GM18505 (cell line): ENCODE measurements around the gene C22orf15.
A peak's percentile ranks its signal among the peaks of the same experiment; 100 is the strongest.

ENCODE experiments used
- ATAC-seq: cut with Tn5 transposase; IDR thresholded peaks from one replicate; pipeline ENCODE4 v1.9.1; 2021; ENCODE audit not compliant: unreplicated experiment
- POLR2A ChIP-seq: IDR thresholded peaks from 4 replicates; pipeline ENCODE4 v1.6.1; 2011; ENCODE audit warnings: borderline replicate concordance; ENCODE audit not compliant: insufficient read depth, insufficient read length; ENCODE audit errors: extremely low read depth

Gene C22orf15

DNA sequence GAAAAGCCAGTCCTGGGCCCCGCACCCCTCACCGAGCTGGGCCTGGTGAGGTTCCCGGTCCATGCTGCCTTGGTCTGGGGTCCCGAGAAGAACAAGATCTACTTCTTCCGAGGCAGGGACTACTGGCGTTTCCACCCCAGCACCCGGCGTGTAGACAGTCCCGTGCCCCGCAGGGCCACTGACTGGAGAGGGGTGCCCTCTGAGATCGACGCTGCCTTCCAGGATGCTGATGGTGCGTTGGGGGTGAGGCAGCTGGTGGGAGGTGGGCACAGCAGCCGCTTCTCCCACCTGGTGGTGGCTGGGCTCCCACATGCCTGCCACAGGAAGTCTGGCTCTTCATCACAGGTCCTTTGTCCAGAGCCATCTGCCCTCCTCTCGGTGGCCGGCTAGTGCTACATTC is 19.5 kb downstream of the C22orf15 start:
- ATAC-seq, result no peak
- TF ChIP-seq POLR2A, result no peak

DNA sequence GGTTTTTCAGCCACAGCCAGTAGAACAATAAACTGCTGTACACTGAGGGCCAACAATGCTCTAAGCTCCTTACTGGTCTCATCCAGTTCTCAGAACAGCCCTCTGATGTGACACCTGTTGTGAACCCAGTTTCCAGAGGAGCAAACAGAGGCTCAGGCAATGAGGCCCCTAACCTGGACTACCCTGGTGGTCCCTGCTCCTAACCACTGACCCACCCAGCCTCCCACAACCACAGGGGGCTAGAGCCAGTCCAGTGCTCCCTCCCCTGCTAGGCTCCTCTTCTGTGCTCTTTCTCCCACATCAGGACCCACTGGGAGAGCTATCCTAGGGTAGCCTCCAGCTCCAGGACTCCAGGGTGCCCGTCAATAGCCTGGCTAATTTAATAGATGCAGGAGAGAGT is 19.9 kb downstream of the C22orf15 start:
- no peak for ATAC-seq

DNA sequence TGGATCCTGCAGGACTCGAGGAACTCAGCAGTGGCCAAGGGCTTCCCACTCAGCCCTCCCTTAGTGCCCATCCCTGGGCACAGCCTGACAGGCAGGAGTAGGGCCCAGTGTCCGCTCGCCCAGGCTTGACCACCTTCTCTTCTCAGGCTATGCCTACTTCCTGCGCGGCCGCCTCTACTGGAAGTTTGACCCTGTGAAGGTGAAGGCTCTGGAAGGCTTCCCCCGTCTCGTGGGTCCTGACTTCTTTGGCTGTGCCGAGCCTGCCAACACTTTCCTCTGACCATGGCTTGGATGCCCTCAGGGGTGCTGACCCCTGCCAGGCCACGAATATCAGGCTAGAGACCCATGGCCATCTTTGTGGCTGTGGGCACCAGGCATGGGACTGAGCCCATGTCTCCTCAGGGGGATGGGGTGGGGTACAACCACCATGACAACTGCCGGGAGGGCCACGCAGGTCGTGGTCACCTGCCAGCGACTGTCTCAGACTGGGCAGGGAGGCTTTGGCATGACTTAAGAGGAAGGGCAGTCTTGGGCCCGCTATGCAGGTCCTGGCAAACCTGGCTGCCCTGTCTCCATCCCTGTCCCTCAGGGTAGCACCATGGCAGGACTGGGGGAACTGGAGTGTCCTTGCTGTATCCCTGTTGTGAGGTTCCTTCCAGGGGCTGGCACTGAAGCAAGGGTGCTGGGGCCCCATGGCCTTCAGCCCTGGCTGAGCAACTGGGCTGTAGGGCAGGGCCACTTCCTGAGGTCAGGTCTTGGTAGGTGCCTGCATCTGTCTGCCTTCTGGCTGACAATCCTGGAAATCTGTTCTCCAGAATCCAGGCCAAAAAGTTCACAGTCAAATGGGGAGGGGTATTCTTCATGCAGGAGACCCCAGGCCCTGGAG is 20.7 kb downstream of the C22orf15 start:
- no peak for TF ChIP-seq POLR2A
- no peak for ATAC-seq

More for the DNA sequence above, 19.9 kb downstream of the C22orf15 start:
- TF ChIP-seq POLR2A, result no peak

DNA sequence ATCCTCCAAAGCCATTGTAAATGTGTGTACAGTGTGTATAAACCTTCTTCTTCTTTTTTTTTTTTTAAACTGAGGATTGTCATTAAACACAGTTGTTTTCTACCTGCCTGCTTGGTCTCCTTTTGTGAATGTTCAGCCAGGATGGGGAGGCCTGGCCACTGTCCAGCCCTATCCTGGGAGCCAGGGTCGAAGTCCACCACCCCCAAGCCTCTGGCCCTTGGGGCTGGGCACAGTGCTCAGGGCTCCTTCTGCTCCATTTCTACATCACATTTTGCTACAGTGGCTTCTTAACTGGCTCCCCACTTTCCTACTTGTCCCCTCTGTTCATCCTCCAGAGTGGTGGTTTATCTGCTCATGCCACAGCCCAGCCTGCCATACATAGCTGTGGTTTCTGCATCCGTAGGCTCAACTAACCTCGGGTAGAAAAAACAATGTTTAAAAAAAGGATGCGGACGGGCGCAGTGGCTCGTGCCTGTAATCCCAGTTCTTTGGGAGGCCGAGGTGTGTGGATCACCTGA is 21.5 kb downstream of the C22orf15 start:
- no peak for TF ChIP-seq POLR2A
- ATAC-seq, result no peak

DNA sequence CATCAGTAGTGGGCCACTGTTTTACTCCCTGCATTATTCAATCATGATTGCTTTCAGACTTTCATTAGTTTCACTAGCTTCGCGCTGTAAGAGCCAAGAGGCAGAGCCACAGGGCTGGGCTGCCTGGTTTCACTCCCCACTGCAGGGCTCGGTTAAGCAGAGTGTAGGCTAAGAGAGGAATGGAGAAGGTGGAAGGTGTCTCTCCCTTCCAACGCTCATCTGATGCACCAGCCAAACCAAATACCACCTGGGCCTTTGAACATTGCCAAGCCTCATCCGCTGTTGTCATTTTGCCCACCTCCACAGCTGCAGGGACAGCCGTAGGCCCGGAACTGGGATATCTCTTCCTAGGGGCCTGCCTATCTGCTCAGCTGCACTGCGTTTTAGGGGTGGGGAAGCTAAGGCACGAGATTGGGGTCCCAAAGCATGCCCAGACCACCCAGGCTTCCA is 23.5 kb downstream of the C22orf15 start:
- ATAC-seq, result no peak
- TF ChIP-seq POLR2A, result no peak

DNA sequence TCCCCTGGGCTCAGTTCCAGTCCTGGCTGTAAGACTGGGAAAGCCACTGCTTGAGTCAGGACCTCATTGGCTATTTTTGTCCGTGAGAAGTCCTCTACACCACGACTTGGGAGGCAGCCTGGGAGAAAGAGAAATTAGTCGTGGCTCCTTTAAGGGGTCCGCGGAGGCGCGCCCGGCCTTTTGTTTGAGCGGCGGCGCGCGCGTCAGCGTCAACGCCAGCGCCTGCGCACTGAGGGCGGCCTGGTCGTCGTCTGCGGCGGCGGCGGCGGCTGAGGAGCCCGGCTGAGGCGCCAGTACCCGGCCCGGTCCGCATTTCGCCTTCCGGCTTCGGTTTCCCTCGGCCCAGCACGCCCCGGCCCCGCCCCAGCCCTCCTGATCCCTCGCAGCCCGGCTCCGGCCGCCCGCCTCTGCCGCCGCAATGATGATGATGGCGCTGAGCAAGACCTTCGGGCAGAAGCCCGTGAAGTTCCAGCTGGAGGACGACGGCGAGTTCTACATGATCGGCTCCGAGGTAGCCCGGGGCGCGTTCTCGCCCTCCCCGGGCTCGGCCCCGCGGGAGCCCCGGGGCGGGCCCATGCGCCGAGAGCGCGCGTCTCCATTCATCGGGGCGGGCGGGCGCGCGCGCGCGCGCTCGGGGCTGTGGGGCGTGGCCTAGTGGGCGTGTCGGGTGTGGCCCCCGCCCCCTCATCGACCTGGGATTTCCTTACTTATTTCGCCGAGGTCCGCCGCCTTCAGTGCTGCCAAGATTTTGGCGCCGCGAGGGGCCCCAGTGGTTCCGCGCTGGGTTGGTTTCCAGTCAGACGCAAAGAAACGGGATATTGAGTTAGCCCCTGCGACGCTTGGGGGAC is 24.2 kb downstream of the C22orf15 start, which contains the start of gene SMARCB1:
Gene SMARCB1 (plus strand): TSS at position 215 of the 848 bp plus-strand sequence. CDS start 204 bp downstream, at position 419.
- peak; percentile 67 for ATAC-seq
- peak; percentile 70 for TF ChIP-seq POLR2A

DNA sequence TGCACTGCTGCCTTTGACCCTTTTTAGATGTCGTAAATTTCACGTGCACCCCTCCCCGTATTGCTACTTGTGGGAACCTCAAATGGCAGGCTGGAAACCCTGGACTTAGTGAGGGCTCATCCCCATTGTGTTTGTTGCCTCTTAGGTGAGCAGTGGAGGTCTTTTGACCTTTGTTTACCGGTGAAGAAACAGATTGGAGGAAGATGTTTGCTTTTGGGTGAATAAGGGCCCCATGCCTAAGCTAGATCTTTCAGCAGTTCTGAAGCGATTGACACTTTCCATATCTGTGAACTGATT is 24.8 kb downstream of the C22orf15 start:
- ATAC-seq, result no peak

DNA sequence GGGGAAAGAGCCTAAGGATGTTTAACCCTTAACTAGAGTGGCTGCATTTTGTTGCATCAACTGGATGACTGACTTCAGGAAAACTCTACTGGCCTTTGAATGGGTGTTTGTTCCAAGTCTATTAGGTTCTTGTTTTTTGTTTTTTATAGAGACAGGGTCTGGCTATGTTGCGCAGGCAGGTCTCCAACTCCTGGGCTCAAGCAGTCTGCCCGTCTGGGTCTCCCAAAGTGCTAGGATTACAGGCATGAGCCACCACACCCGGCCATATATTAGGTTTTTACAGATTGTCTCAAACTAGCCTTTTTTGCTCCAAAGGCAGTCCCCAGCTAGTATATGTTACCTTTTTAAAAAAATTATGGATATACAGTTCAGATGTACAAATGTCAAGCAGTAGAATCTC is 25.1 kb downstream of the C22orf15 start:
- no peak for TF ChIP-seq POLR2A
- ATAC-seq, result no peak

More for the DNA sequence above, 24.8 kb downstream of the C22orf15 start:
- no peak for TF ChIP-seq POLR2A

DNA sequence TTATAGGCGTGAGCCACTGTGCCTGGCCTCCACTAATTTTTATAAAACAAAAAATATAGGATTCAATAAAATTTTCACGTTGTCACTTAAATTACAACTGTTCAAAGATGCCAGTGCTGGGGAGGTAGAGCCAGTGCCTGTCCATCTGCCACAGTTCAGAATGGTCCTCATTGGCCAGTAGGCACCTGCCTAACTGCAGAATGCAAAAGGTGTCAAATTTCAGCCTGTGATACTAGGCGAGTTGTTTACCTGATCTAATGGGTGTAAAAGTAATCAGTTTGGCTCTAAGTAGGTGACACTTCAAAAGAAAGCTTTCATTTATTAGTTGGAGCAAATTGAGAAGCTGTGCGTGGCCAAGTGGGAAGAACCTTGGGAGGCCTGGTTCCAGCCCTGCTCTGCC is 26.3 kb downstream of the C22orf15 start:
- no peak for ATAC-seq
- TF ChIP-seq POLR2A, result no peak

DNA sequence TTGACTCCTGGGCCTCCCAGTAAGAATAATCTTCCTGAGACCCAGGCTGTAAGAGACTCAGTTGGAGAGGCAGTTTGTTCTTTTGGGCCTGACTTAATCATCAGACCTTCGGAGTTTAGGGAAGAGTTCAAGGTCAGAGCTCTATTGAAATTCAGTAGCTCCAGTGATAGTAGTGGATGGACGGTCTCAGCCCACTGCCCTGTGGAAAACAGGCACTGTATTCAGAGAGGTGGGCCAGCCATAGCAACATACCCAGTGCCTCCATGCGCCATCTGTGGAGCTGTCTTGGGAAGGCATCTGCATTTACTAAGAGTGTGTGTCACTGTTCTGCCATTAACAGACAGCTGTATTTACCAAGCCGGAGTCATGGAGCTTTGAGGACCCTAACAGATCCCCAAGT is 26.8 kb downstream of the C22orf15 start:
- no peak for ATAC-seq
- TF ChIP-seq POLR2A, result no peak

DNA sequence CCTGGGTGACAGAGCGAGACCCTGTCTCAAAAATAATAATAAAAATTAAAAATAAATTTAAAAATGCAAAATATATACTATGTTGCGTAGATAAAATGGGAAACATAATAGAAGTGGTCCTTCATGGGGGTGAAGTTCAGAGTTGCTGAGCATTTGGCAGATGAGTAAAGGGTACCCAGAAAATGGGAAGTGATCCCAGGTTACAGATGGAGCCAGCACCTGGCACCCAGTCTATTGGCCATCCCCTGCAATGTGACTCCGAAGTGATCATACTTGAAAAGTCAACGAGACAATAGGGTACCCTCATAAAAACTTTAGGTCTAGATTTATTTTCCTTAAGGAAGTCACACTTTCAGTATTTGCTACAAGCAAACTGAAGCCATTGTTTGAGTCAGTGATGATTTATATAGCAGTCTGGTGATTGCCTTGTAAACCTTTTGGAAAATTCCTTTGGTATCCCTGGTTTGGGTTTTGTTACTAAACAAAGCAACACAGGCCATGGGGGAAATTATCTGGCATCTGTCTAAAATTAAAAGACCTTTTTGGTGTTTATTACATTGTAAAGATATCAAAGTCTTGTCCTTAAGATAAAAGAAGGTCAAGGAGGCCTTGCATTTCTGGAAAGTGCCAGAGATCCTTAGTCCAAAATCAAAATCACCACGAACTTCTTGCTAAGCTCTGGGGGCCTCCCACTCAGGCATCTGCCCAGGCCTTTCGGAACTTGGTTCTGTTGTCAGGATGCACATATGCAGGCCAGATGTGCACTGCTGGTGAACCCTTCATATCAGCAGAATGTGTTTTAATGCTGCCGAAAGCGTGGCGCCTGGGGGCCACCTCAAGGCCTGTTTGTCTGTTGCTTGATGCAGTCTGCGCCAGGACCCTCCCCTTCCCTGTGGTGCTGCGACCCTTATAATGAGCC is 28.3 kb downstream of the C22orf15 start:
- no peak for ATAC-seq
- TF ChIP-seq POLR2A, result no peak

DNA sequence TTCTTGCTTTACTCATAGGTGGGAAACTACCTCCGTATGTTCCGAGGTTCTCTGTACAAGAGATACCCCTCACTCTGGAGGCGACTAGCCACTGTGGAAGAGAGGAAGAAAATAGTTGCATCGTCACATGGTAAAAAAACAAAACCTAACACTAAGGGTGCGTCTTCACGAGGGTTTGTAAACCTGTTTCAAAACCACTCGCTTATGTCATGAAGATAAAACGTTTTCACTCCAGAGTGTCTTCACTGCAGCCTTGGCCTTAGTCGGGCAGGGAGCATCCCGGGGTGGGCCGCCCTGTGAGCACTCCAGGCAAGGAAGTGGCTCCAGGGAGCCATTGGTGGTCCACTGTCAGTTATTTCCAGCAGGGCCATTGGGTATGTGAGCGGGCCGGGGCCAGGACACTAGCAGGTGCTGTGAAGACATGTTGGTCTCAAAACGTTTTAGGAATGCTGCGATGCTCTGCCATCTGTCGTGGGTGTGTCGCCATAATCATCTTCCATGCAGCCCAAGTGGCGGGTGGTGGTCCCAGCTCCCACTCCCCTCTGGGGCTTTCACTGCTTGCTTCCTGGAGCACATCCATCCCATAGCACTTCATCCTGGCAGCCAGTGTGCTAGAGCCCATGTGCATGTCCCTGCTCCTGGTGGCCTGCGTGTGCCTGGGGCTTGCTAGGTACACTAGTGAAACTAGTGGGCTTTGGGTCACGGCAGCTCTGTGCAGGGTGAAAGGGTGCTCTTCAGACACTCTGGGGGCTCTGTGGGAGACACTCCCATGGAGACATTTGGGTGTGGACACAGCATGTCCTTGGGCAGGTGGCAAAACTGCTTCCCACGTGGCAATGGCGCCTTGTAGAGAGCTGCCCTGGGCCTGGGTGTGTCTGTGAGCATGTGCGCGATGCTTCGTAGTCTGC is 29.2 kb downstream of the C22orf15 start:
- no peak for TF ChIP-seq POLR2A
- ATAC-seq, result no peak

DNA sequence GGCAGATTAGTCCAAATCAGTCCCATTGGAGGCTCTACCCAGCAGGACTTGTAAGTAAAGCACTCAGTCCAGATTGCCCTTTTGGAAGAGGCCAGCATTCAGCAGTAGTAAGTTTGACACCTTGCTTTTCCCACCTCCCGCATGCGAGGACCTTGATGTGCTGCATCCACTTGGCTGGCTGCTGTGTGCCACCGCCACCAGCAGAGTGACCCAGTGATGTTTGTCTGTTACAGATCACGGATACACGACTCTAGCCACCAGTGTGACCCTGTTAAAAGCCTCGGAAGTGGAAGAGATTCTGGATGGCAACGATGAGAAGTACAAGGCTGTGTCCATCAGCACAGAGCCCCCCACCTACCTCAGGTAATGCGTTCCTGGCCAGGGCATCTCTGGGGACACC is 30.5 kb downstream of the C22orf15 start:
- no peak for ATAC-seq
- TF ChIP-seq POLR2A, result no peak
